A172 (cell line): Measurements from ENCODE around the gene COX17. TPM values are rescaled to one million over a fixed set of nuclear protein-coding genes. Genes with fewer than 3 reads are reported as not detected.

Experiments
- DNase-seq: peaks from one replicate; pipeline ENCODE4 v3.0.0-alpha.2; 2015; ENCODE audit warnings: low spot score
- total RNA-seq: library from RNA; depleted of rRNA; stranded (reverse); fragments of >200 nt; shearing (Covaris generic); gene quantifications from 2 replicates; pipeline ENCODE4 v1.2.3, GENCODE V29; 2014; rRNA removed

The COX17 gene
- total RNA-seq, 1 experiment from 2014 or later, result 58.3 TPM

GRCh38 chr3:119624002-119624720, 53.0 kb downstream of the COX17 start:
- no peak for DNase-seq

GRCh38 chr3:119620899-119621298, 56.3 kb downstream of the COX17 start:
- DNase-seq, result no peak

Other genes with a start within 250 kb of the COX17 start
- gene TMEM39A, start 213.8 kb downstream of the COX17 start, total RNA-seq, result 30.4 and 32.6 TPM in 2 replicates
- 15.7 and 18.9 TPM in 2 replicates for gene POGLUT1, start 208.4 kb downstream of the COX17 start, total RNA-seq
- 74.4 and 113 TPM in 2 replicates for gene TIMMDC1, start 178.9 kb downstream of the COX17 start, total RNA-seq
- not detected in 2 replicates for gene CD80, start 117.8 kb downstream of the COX17 start, total RNA-seq
- 0.21 TPM in 1 of 2 replicates, not detected in the other for gene ADPRH, start 97.9 kb downstream of the COX17 start, total RNA-seq
- not detected in 2 replicates for gene PLA1A, start 79.5 kb downstream of the COX17 start, total RNA-seq
- gene POPDC2, start 16.8 kb downstream of the COX17 start, total RNA-seq, result not detected in 2 replicates
- 1.8 and 2.2 TPM in 2 replicates for gene CFAP91, start 25.6 kb upstream of the COX17 start, total RNA-seq
- gene NR1I2, start 104.7 kb upstream of the COX17 start, total RNA-seq, result not detected in 2 replicates